Activated CD4-positive, alpha-beta T cell treated with anti-CD3 and anti-CD28 coated beads, Interleukin-2, amount 10 ng/mL, durations not matched to agents 24 days and 14 days (primary cell): ENCODE measurements around the gene PALM. TPM values are rescaled to one million over a fixed set of nuclear protein-coding genes. Genes with fewer than 3 reads are reported as not detected.
"Not testable (repeated sequence)": the region's sequence is repeated elsewhere in the genome, so short reads cannot be mapped to it uniquely, and the experiment has no call there.

Experiments used
- DNase-seq: peaks from one replicate; pipeline ENCODE4 v3.0.0; 2022
- H3K27ac Mint-ChIP-seq: one replicate; pipeline ENCODE4 v1.8.0; 2022; ENCODE audit warnings: mild to moderate bottlenecking, mixed read lengths
- H3K27me3 Mint-ChIP-seq: one replicate; pipeline ENCODE4 v1.8.0; 2022; ENCODE audit warnings: mixed read lengths
- H3K36me3 Mint-ChIP-seq: one replicate; pipeline ENCODE4 v1.8.0; 2022; ENCODE audit warnings: low read depth, mild to moderate bottlenecking, mixed read lengths
- H3K4me1 Mint-ChIP-seq: one replicate; pipeline ENCODE4 v1.8.0; 2021; ENCODE audit warnings: mixed read lengths
- H3K4me3 Mint-ChIP-seq: one replicate; pipeline ENCODE4 v1.8.0; 2022; ENCODE audit warnings: mild to moderate bottlenecking, moderate library complexity, mixed read lengths
- H3K9me3 Mint-ChIP-seq: one replicate; pipeline ENCODE4 v1.8.0; 2021; ENCODE audit warnings: mixed read lengths
- intact Hi-C: fragments of 100-400 bp; cut with micrococcal nuclease; formaldehyde crosslinking; loops from one replicate; pipeline ENCODE4 v1.15.1; 2023
- total RNA-seq: library from RNA; stranded (reverse); gene quantifications from 2 replicates; pipeline ENCODE4 v1.2.3, GENCODE V29; 2022

The PALM gene
- total RNA-seq, 1 donor from 2014 or later = not detected

DNA sequence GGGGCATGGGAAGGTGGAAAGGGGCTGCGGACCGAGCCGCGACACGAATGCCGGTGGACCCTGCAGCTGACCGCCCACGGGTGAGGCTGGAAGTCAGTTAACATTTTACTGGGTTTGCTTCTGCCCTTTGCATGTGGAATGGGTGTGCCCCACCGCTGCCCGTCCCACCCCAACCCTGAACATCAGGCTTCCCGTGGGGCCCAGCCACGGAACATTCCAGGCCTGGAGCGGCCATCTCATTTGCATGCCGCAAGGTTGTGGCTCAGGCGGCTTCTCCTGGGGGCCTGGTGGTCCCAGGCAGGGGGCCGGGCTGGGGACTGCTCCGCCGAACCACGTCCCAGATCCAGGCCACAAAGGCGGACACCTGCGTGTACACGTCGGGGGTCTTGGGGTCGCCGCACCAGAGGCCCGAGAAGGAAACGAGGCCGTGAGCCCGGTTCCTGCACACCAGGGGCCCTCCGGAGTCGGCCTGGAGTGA, 23.2 kb upstream of the PALM start:
- Mint-ChIP-seq H3K4me1 (peaks cover 2% of the 10 kb centered on the region), H3K36me3 (no peaks in the 10 kb centered on the region), H3K4me3 (no peak overlapping the region), H3K9me3 (no peaks in the 10 kb centered on the region), H3K27ac (no peak overlapping the region), H3K27me3 (no peaks in the 10 kb centered on the region)
- peak; percentile 54 for DNase-seq
- intact Hi-C loops = no loop called here

- intact Hi-C loops = no loop called here
- H3K4me1 Mint-ChIP-seq = no peaks in the 10 kb centered on the region
- peak; percentile 51 for DNase-seq
These were observed 22.0 kb upstream of the PALM start for GRCh38 chr19:686589-687297.

DNA sequence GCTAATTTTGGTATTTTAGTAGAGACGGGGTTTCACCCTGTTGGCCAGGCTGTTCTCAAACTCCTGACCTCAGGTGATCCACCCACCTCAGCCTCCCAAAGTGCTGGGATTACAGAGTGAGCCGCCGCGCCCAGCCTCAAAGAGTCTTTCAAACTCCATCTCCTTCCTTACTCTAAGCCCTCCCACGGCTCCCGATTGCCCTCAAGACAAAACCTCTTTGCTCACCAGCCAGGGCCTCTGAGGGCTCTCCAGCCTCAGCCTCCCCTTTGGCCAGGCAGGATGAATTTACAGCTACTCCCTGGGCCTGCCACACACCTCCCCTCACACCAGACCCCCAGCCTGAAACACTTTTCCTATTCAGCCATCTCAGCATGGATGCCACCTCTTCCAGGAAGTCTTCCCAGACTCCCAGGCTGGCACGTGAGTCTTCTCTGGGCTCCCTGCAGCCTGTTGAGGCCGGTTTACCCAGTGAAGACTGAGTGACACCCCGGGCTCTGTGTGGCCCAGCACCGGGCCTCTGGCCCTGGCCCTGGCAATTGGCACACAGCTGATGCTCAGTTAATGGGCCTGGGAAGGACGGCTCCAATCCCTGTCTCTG, 21.1 kb upstream of the PALM start:
- Mint-ChIP-seq H3K4me1 (no peaks in the 10 kb centered on the region), H3K27ac (no peak overlapping the region)
- intact Hi-C loops = no loop called here

More at GRCh38 chr19:686589-687297, 22.0 kb upstream of the PALM start:
- no peak overlapping the region for H3K27ac Mint-ChIP-seq
- H3K27me3 Mint-ChIP-seq = no peaks in the 10 kb centered on the region
- H3K4me3 Mint-ChIP-seq = no peak overlapping the region
- no peaks in the 10 kb centered on the region for H3K9me3 Mint-ChIP-seq
- no peaks in the 10 kb centered on the region for H3K36me3 Mint-ChIP-seq

GRCh38 chr19:688214-688613, 20.5 kb upstream of the PALM start:
- intact Hi-C loops = no loop called here
- no peak for DNase-seq
- H3K27ac Mint-ChIP-seq = no peak overlapping the region
- H3K4me3 Mint-ChIP-seq = no peak overlapping the region
- H3K9me3 Mint-ChIP-seq = no peaks in the 10 kb centered on the region
- no peaks in the 10 kb centered on the region for H3K4me1 Mint-ChIP-seq
- no peaks in the 10 kb centered on the region for H3K36me3 Mint-ChIP-seq
- H3K27me3 Mint-ChIP-seq = no peaks in the 10 kb centered on the region

More for the DNA sequence above, 21.1 kb upstream of the PALM start:
- Mint-ChIP-seq H3K9me3 (no peaks in the 10 kb centered on the region), H3K27me3 (no peaks in the 10 kb centered on the region), H3K4me3 (no peak overlapping the region), H3K36me3 (no peaks in the 10 kb centered on the region)
- no peak for DNase-seq

GRCh38 chr19:688992-689391, 19.7 kb upstream of the PALM start:
- intact Hi-C loops = no loop called here
- Mint-ChIP-seq H3K36me3 (no peaks in the 10 kb centered on the region), H3K9me3 (no peaks in the 10 kb centered on the region), H3K4me1 (no peaks in the 10 kb centered on the region), H3K27me3 (no peaks in the 10 kb centered on the region), H3K27ac (no peak overlapping the region), H3K4me3 (no peak overlapping the region)
- no peak for DNase-seq

GRCh38 chr19:690203-690602, 18.5 kb upstream of the PALM start:
- DNase-seq = no peak
- no peak overlapping the region for H3K4me3 Mint-ChIP-seq
- H3K4me1 Mint-ChIP-seq = no peaks in the 10 kb centered on the region
- H3K27ac Mint-ChIP-seq = no peak overlapping the region
- intact Hi-C loops = no loop called here
- peaks cover 5% of the 10 kb centered on the region for H3K27me3 Mint-ChIP-seq
- no peaks in the 10 kb centered on the region for H3K9me3 Mint-ChIP-seq
- H3K36me3 Mint-ChIP-seq = no peaks in the 10 kb centered on the region

DNA sequence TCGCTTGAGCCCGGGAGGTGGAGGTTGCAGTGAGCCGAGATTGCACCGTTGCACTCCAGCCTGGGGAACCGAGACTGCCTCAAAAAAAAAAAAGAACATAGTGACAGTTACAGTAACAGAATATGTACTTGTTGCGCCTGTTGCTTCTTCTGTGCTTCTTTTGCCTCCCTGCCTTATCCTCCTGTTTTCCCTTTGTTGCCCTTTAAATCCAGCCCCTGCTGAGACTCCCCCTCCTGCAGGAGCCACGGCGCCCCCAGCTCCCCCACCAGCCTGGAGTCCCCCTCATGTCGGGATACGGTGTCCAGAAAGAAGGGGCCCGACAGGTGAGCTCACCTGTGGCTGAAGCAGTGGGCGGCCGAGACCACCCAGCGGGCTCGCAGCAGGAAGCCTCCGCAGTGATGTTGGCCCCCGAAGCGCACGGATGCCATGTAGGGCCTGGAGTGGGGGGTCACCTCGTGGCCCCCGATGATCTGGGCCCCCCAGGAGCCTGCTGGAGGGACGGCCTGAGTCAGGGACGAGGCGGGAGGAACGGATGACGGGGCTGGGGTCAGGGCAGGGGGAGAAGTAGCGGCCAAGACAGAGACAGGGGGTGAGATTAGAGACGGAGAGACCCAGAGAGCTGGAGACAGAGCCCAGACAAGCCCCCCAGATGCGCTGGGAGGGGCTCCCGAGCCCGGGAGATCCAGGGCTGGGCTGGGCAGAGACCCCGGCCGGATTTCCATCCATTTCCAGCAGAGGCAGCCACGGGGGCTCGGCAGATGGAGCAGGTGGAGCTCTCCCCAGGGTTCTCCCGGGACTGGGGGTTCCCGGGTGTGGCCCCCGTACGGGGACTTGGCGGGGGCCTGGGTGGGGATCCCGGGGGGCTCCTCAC, 14.0 kb upstream of the PALM start:
- Mint-ChIP-seq H3K36me3 (no peaks in the 10 kb centered on the region), H3K4me1 (no peaks in the 10 kb centered on the region), H3K27me3 (peaks cover 11% of the 10 kb centered on the region), H3K4me3 (no peak overlapping the region), H3K9me3 (no peaks in the 10 kb centered on the region), H3K27ac (no peak overlapping the region)
- intact Hi-C loops = no loop called here
- DNase-seq = no peak

DNA sequence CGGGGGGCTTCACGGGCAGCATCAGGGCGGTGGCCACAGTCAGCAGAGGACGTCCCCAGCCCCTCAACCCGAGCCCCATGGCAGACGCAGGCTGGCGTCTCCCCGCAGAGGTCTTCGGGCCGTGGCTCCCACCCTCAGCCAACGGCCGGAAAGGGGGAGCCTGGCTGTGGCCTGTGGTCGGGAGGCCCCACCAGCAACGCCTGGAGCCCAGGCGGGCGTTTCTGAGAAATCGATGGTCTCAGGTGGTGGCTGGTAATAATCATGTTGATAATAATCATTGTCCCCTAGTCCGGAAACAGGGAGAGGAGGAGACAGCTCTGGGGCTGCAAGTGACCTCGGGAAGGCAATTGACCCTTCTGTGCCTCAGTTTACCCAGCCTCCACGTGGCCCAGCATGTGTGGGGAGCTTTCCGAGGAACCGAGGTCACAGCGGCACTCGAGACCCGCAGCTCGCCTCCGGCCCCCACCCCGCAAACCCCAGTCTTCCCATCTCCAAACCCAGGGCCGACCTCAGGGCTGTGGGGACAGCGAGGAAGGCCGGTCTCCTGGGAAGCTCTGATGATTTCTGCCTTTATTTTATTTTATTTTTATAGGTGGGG, 13.3 kb upstream of the PALM start, which contains the start of gene PRSS57:
Gene PRSS57 (minus strand): TSS at position 101 of the 598 bp plus-strand sequence. CDS start 22 bp downstream, at position 79.
- Mint-ChIP-seq H3K27ac (no peak within 1 kb of the TSS), H3K36me3 (no peaks in the 10 kb centered on the region), H3K27me3 (peaks cover 11% of the 10 kb centered on the region), H3K9me3 (no peaks in the 10 kb centered on the region), H3K4me1 (no peaks in the 10 kb centered on the region), H3K4me3 (no peak within 1 kb of the TSS)
- intact Hi-C loops = no loop called here
- no peak for DNase-seq

GRCh38 chr19:698529-698928, 10.2 kb upstream of the PALM start:
- not testable (repeated sequence) for H3K4me1 Mint-ChIP-seq, H3K9me3 Mint-ChIP-seq

DNA sequence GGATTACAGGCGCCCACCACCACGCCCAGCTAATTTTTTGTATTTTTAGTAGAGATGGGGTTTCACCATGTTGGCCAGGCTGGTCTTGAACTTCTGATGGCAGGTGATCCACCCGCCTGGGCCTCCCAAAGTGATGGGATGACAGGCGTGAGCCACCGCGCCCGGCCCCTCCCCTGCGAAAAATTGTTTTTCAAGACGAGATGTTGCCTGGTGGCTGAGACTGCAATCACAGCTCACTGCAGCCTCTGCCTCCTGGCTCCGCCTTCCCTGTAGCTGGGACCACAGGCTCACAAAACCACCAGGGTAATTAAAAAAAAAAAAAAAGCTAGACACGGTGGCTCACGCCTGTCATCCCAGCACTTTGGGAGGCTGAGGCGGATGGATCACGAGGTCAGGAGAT, 8.8 kb upstream of the PALM start:
- not testable (repeated sequence) for H3K27ac Mint-ChIP-seq

More at GRCh38 chr19:698529-698928, 10.2 kb upstream of the PALM start:
- H3K27ac Mint-ChIP-seq, intact Hi-C loops, DNase-seq, H3K36me3 Mint-ChIP-seq, H3K4me3 Mint-ChIP-seq: not testable (repeated sequence)
- peaks cover 17% of the 10 kb centered on the region for H3K27me3 Mint-ChIP-seq

DNA sequence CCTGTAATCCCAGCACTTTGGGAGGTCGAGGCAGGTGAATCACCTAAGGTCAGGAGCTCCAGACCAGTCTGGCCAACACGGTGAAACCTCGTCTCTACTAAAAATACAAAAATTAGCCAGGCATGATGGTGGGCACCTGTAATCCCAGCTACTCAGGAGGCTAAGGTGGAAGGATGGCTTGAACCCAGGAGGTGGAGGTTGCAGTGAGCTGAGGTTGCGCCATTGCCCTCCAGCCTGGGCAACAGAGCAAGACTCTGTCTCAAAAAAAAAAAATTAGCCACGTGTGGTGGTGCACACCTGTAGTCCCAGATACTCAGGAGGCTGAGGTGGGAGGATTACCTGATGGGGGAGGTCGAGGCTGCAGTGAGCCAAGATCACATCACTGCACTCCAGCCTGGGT, 5.9 kb upstream of the PALM start:
- H3K27me3 Mint-ChIP-seq = peaks cover 17% of the 10 kb centered on the region
- H3K9me3 Mint-ChIP-seq, H3K36me3 Mint-ChIP-seq, H3K27ac Mint-ChIP-seq, H3K4me1 Mint-ChIP-seq, intact Hi-C loops, DNase-seq: not testable (repeated sequence)
- peak overlapping the region; percentile 52 for H3K4me3 Mint-ChIP-seq

More for the DNA sequence above, 8.8 kb upstream of the PALM start:
- H3K4me1 Mint-ChIP-seq, intact Hi-C loops, DNase-seq, H3K9me3 Mint-ChIP-seq, H3K36me3 Mint-ChIP-seq, H3K4me3 Mint-ChIP-seq: not testable (repeated sequence)
- peaks cover 12% of the 10 kb centered on the region for H3K27me3 Mint-ChIP-seq

DNA sequence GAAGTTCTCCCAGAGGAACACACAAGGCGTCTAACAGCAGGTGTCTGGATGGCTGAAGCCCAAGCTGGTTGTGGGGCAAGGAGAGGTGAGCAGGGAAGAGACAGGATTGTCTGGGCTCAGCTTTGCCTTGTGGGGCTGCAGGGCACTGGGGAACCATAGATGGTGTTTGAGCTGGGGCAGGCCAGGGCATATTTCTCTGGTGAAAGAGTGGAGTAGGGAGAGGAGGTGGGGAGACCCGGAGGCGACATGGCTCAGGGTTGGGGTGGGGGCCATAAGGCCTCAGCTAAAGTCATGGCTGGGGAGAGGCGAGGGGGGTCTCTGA, 5.4 kb upstream of the PALM start:
- Mint-ChIP-seq H3K27me3 (peaks cover 21% of the 10 kb centered on the region), H3K4me3 (peak overlapping the region; percentile 52), H3K4me1 (peaks cover 6% of the 10 kb centered on the region), H3K36me3 (no peaks in the 10 kb centered on the region), H3K27ac (no peak overlapping the region), H3K9me3 (no peaks in the 10 kb centered on the region)
- DNase-seq = peak; percentile 59
- intact Hi-C loops = no loop called here

GRCh38 chr19:703651-704446, 4.9 kb upstream of the PALM start:
- peak overlapping the region; percentile 52 for H3K4me3 Mint-ChIP-seq
- H3K4me1 Mint-ChIP-seq = peaks cover 6% of the 10 kb centered on the region
- intact Hi-C loops = loop anchor here (1.0 kb wide), 1 partner anchor 23 kb away; no protein-coding TSS in a partner anchor
- no peaks in the 10 kb centered on the region for H3K36me3 Mint-ChIP-seq
- H3K27me3 Mint-ChIP-seq = peaks cover 21% of the 10 kb centered on the region
- no peaks in the 10 kb centered on the region for H3K9me3 Mint-ChIP-seq
- peak; percentile 88 for DNase-seq
- H3K27ac Mint-ChIP-seq = no peak overlapping the region
